HG03558 (cell line): Measurements from ENCODE around the gene MINK1.

Source experiments
- ATAC-seq: cut with Tn5 transposase; IDR thresholded peaks from one replicate; pipeline ENCODE4 v1.9.1; 2021; ENCODE audit warnings: moderate number of reproducible peaks; ENCODE audit not compliant: unreplicated experiment; ENCODE audit errors: extremely low read depth

MINK1 gene

GRCh38 chr17:4833178-4833940 lies at the start of gene MINK1:
TSS of gene MINK1 (plus strand) at chr17:4833340. CDS start at chr17:4833584, 244 bp downstream.
- peak; percentile 63 for ATAC-seq

- no peak for ATAC-seq
These were observed 47.6 kb upstream of the MINK1 start for GRCh38 chr17:4785311-4786105.

- no peak for ATAC-seq
These were observed 47.0 kb upstream of the MINK1 start, which contains the start of gene VMO1 for GRCh38 chr17:4786106-4786511. TSS of gene VMO1 (minus strand) at chr17:4786364. CDS start at chr17:4786352, 12 bp downstream.

GRCh38 chr17:4786516-4786915 lies 46.6 kb upstream of the MINK1 start:
- ATAC-seq = no peak

- no peak for ATAC-seq
These were observed 44.9 kb upstream of the MINK1 start for GRCh38 chr17:4788159-4788806.

GRCh38 chr17:4788807-4789700 lies 44.1 kb upstream of the MINK1 start, which contains the start of gene GLTPD2:
TSS of gene GLTPD2 (plus strand) at chr17:4788964. CDS start at chr17:4789012, 48 bp downstream.
- no peak for ATAC-seq

GRCh38 chr17:4789701-4789950 lies 43.5 kb upstream of the MINK1 start:
- ATAC-seq = no peak

GRCh38 chr17:4789951-4790704 lies 43.0 kb upstream of the MINK1 start:
- no peak for ATAC-seq

GRCh38 chr17:4790705-4791088 lies 42.4 kb upstream of the MINK1 start:
- no peak for ATAC-seq

GRCh38 chr17:4795168-4795567 lies 38.0 kb upstream of the MINK1 start:
- no peak for ATAC-seq

GRCh38 chr17:4796552-4796920 lies 36.6 kb upstream of the MINK1 start:
- no peak for ATAC-seq

- no peak for ATAC-seq
These were observed 32.5 kb upstream of the MINK1 start for GRCh38 chr17:4800462-4801196.

GRCh38 chr17:4802228-4802627 lies 30.9 kb upstream of the MINK1 start, which contains the start of gene C17orf114:
TSS of gene C17orf114 (minus strand) at chr17:4802328.
- no peak for ATAC-seq

GRCh38 chr17:4806456-4806776 lies 26.7 kb upstream of the MINK1 start:
- no peak for ATAC-seq

GRCh38 chr17:4806777-4807604 lies 26.1 kb upstream of the MINK1 start, which contains the start of gene PLD2:
TSS of gene PLD2 (plus strand) at chr17:4807152. CDS start at chr17:4807773, 621 bp downstream.
- no peak for ATAC-seq

GRCh38 chr17:4807605-4808377 lies 25.3 kb upstream of the MINK1 start:
- no peak for ATAC-seq

GRCh38 chr17:4808378-4808767 lies 24.8 kb upstream of the MINK1 start:
- no peak for ATAC-seq
